Measurements from ENCODE around the gene C1orf105. TPM values are rescaled to one million over a fixed set of nuclear protein-coding genes. Genes with fewer than 3 reads are reported as not detected.

Gene C1orf105
- total RNA-seq, 4 donors from 2014 or later = not detected

DNA sequence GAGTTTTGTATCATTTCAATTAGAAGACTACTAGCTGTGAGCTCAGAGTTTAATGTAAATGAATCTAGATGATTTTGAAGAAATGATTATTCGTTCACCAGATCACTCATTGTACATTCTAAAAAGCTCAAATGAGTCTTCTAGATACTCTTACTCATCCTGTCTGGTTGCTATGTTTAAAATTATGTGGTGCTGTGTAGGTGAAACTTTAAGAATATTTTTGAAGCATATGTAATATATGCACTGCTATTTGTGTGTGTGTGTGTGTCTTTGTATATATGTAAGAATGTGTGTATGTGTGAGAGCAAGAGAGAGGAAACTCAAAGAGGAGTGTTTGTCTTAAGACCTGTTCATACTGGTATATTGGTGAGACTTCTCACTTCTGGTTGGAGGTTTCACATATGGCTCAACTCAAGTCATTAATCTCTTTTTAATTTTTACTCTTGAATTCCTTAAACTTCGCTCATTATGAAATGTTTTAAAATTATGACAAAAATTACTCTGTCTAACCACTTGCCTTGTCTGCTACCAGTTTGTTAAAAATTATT is 8.6 kb upstream of the C1orf105 start:
- Histone ChIP-seq H3K9me3 (no peaks in the 10 kb centered on the region), H3K27me3 (no peaks in the 10 kb centered on the region), H3K27ac (no peak overlapping the region), H3K4me1 (no peaks in the 10 kb centered on the region), H3K36me3 (no peaks in the 10 kb centered on the region), H3K4me3 (no peak overlapping the region)
- no peak for DNase-seq
- intact Hi-C loops (cut with DNase I; ENCODE audit: low total_unique reads) (no loop called here), in situ Hi-C loops (cut with MboI; ENCODE audit: low pct_ligation_motif_present in 1 of 4, low pct_unique_long_range_greater_than_20kb in 1 of 4, low sequenced_read_pairs in 3 of 4) (loop anchor here in 2 of 4 donors (25.0 kb wide), 3 partner anchors 325 to 600 kb away; no protein-coding TSS in a partner anchor)
- WGBS, 2 donors (ENCODE audit: low coverage in 1 of 2) = 82 to 96% methylated on average over 2 of the region's 2 CpGs
- no peak for TF ChIP-seq POLR2A (IDR thresholded peaks at IDR 0.05)
- no peak for TF ChIP-seq POLR2AphosphoS5 (IDR thresholded peaks at IDR 0.05)
- no peak for TF ChIP-seq EP300 (IDR thresholded peaks at IDR 0.05; ENCODE audit: low read depth)
- TF ChIP-seq, protein P1, sequence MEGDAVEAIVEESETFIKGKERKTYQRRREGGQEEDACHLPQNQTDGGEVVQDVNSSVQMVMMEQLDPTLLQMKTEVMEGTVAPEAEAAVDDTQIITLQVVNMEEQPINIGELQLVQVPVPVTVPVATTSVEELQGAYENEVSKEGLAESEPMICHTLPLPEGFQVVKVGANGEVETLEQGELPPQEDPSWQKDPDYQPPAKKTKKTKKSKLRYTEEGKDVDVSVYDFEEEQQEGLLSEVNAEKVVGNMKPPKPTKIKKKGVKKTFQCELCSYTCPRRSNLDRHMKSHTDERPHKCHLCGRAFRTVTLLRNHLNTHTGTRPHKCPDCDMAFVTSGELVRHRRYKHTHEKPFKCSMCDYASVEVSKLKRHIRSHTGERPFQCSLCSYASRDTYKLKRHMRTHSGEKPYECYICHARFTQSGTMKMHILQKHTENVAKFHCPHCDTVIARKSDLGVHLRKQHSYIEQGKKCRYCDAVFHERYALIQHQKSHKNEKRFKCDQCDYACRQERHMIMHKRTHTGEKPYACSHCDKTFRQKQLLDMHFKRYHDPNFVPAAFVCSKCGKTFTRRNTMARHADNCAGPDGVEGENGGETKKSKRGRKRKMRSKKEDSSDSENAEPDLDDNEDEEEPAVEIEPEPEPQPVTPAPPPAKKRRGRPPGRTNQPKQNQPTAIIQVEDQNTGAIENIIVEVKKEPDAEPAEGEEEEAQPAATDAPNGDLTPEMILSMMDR (IDR thresholded peaks at IDR 0.05) = no peak

DNA sequence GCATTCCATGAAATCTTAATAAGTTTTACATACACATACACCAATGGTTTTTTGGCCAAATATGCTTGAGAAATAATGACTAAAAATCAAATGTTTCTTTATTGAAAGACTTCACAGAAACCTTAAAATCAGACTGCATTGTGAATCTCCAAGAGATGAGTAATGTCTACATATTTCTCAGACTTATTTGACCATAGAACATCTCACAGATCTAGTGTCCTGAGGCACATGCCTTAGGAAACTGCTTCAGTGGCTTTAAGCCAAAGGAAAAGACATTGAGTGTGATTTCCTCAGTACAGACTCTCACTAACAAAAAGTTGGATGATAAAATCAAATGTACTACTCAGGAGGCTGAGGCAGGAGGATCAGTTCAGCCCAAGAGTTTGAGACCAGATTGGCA is 6.2 kb upstream of the C1orf105 start:
- TF ChIP-seq, protein P1 (IDR thresholded peaks at IDR 0.05) = no peak
- TF ChIP-seq POLR2AphosphoS5 (IDR thresholded peaks at IDR 0.05) (no peak), EP300 (IDR thresholded peaks at IDR 0.05; ENCODE audit: low read depth) (no peak), POLR2A (IDR thresholded peaks at IDR 0.05) (no peak)
- H3K9me3 ChIP-seq = no peaks in the 10 kb centered on the region
- H3K27ac ChIP-seq = no peak overlapping the region
- no peaks in the 10 kb centered on the region for H3K36me3 ChIP-seq
- intact Hi-C loops (cut with DNase I; ENCODE audit: low total_unique reads) (no loop called here), in situ Hi-C loops (cut with MboI; ENCODE audit: low pct_ligation_motif_present in 1 of 4, low pct_unique_long_range_greater_than_20kb in 1 of 4, low sequenced_read_pairs in 3 of 4) (loop anchor here in 2 of 4 donors (25.0 kb wide), 3 partner anchors 327 to 602 kb away; no protein-coding TSS in a partner anchor)
- H3K4me3 ChIP-seq = no peak overlapping the region
- no peak for DNase-seq
- H3K27me3 ChIP-seq = no peaks in the 10 kb centered on the region
- no peaks in the 10 kb centered on the region for H3K4me1 ChIP-seq

DNA sequence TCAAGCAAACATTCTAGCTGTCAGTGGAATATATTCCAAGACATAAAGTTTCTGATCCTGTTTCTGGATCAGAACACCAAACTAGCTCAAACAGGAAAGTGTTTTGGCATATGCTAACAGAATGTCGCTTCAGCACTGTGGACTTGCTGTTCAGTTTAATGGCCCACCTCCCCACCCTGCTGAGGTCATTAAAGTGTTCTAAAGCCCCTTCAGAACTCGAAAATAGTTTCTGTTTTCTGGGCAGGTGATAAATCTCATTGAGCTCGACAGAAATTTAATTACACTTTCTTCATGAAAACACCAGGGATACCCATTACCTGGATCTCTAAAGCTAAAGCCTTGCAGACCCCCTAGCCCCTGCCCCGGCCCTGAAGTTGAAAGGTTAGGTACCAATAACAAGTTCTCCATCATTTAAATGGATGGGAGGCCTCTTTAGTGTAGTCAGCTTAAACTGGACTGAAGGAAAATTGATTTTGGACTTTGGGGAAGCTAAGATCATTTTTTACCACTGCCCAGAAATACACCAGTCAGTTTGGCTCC is 3.9 kb upstream of the C1orf105 start:
- Histone ChIP-seq H3K36me3 (no peaks in the 10 kb centered on the region), H3K4me3 (no peak overlapping the region), H3K9me3 (no peaks in the 10 kb centered on the region), H3K27ac (no peak overlapping the region), H3K27me3 (no peaks in the 10 kb centered on the region), H3K4me1 (no peaks in the 10 kb centered on the region)
- intact Hi-C loops (cut with DNase I; ENCODE audit: low total_unique reads) (no loop called here), in situ Hi-C loops (cut with MboI; ENCODE audit: low pct_ligation_motif_present in 1 of 4, low pct_unique_long_range_greater_than_20kb in 1 of 4, low sequenced_read_pairs in 3 of 4) (loop anchor here in 2 of 4 donors (25.0 kb wide), 3 partner anchors 329 to 604 kb away; no protein-coding TSS in a partner anchor)
- no peak for DNase-seq
- WGBS, 2 donors (ENCODE audit: low coverage in 1 of 2) = 40 to 64% methylated on average over 2 to 4 of the region's 4 CpGs
- no peak for TF ChIP-seq POLR2AphosphoS5 (IDR thresholded peaks at IDR 0.05)
- TF ChIP-seq, protein P1 (IDR thresholded peaks at IDR 0.05) = no peak
- no peak for TF ChIP-seq POLR2A (IDR thresholded peaks at IDR 0.05)
- TF ChIP-seq EP300 (IDR thresholded peaks at IDR 0.05; ENCODE audit: low read depth) = no peak

DNA sequence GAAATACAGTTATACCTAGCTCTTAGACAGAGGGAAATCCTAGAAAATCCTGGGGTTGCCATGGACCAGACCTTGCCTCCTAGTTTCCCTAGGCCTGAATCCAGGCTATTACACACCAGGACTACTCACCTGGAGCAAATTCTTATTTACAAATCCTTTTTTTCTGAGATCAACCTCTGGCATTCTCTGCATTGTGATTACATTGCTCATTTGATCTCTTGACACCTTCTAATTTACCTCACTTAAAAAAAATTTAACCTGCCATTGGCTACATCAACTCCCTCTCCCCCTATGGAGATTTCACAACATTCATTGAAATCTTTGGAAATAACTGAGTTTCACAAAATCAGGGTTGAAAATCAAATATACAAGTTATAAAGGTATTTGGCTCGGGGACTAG is 2.9 kb upstream of the C1orf105 start:
- intact Hi-C loops (cut with DNase I; ENCODE audit: low total_unique reads) = no loop called here
- in situ Hi-C loops (cut with MboI; ENCODE audit: low pct_ligation_motif_present in 1 of 4, low pct_unique_long_range_greater_than_20kb in 1 of 4, low sequenced_read_pairs in 3 of 4) = loop anchor here in 2 of 4 donors (25.0 kb wide), 3 partner anchors 330 to 605 kb away; no protein-coding TSS in a partner anchor
- Histone ChIP-seq H3K4me1 (no peaks in the 10 kb centered on the region), H3K9me3 (no peaks in the 10 kb centered on the region), H3K4me3 (no peak overlapping the region), H3K36me3 (no peaks in the 10 kb centered on the region), H3K27me3 (no peaks in the 10 kb centered on the region), H3K27ac (no peak overlapping the region)
- TF ChIP-seq, protein P1 (IDR thresholded peaks at IDR 0.05) = no peak
- TF ChIP-seq EP300 (IDR thresholded peaks at IDR 0.05; ENCODE audit: low read depth) = no peak
- TF ChIP-seq POLR2A (IDR thresholded peaks at IDR 0.05) = no peak
- TF ChIP-seq POLR2AphosphoS5 (IDR thresholded peaks at IDR 0.05) = no peak
- WGBS, 2 donors (ENCODE audit: low coverage in 1 of 2) = 100% methylated on average over 1 of the region's 1 CpG
- DNase-seq = no peak

Data from transverse colon (tissue), 4 donors.